Left lung (tissue), 10 donors: ENCODE data around the gene RMDN2. TPM values are rescaled to one million over a fixed set of nuclear protein-coding genes. Genes with fewer than 3 reads are reported as not detected.

ENCODE experiments used
- ATAC-seq: fragments of 200-7000 bp; cut with Tn5 transposase; one replicate; pipeline ENCODE4 v1.9.1; 2020; ENCODE audit warnings: moderate library complexity
- DNase-seq, 4 donors: peaks; one replicate each; pipeline ENCODE4 v3.0.0-alpha.2; 2013 to 2020
- H3K27ac ChIP-seq, 2 donors: fragments of 200-600 bp; sonication (generic) in 1 of 2; one replicate each; pipeline versions ENCODE4 v1.5.0 to v1.8.0; 2020 to 2021
- H3K27me3 ChIP-seq, 2 donors: fragments of 200-600 bp; sonication (generic) in 1 of 2; one replicate each; pipeline versions ENCODE4 v1.5.0 to v1.8.0; 2020 to 2021
- H3K36me3 ChIP-seq, 2 donors: fragments of 200-600 bp; sonication (generic) in 1 of 2; one replicate each; pipeline versions ENCODE4 v1.5.0 to v1.8.0; 2020 to 2021
- H3K4me1 ChIP-seq, 2 donors: fragments of 200-600 bp; one replicate each; pipeline ENCODE4 v1.8.0; 2021
- H3K4me3 ChIP-seq, 2 donors: fragments of 200-600 bp; sonication (generic) in 1 of 2; one replicate each; pipeline versions ENCODE4 v1.5.0 to v1.8.0; 2020 to 2021; ENCODE audit warnings: mild to moderate bottlenecking in 1 of 2
- H3K9me3 ChIP-seq, 2 donors: fragments of 200-600 bp; sonication (generic) in 1 of 2; one replicate each; pipeline versions ENCODE4 v1.5.0 to v1.8.0; 2020 to 2021
- intact Hi-C, 2 donors: fragments of 100-400 bp; cut with DNase I; formaldehyde crosslinking; loops; one replicate each; pipeline versions ENCODE4 v1.11.2 to v1.14.2; 2022
- polyA plus RNA-seq, 6 donors: library from polyadenylated mRNA; unstranded; fragments of 120-200 nt; gene quantifications; one replicate each; pipeline ENCODE4 v1.2.1, GENCODE V29; 2013; ENCODE audit not compliant: insufficient read length in 6 of 6
- total RNA-seq, 2 donors: library from RNA; stranded (reverse); fragmentation: NEBNext Ultra II Directional; extraction: Animal tissue kit (Norgen Biotek cat#: 25700); gene quantifications; one replicate each; pipeline ENCODE4 v1.2.1, GENCODE V29; 2021
- TF ChIP-seq, protein P1 (sequence below), 2 donors: fragments of 200-600 bp; sonication (generic) in 1 of 2; IDR thresholded peaks; one replicate each; pipeline versions ENCODE4 v1.5.0 to v1.8.0; 2021; ENCODE audit warnings: antibody characterized with exemption in 2 of 2
- donor health status: DM: no; HTN: yes; CAD: no.
- donor health status: DM: no; HTN: no; CAD: no.

Gene RMDN2
- total and polyA plus RNA-seq, 8 donors = 14.2 to 21.7 (median 16.6) TPM

DNA sequence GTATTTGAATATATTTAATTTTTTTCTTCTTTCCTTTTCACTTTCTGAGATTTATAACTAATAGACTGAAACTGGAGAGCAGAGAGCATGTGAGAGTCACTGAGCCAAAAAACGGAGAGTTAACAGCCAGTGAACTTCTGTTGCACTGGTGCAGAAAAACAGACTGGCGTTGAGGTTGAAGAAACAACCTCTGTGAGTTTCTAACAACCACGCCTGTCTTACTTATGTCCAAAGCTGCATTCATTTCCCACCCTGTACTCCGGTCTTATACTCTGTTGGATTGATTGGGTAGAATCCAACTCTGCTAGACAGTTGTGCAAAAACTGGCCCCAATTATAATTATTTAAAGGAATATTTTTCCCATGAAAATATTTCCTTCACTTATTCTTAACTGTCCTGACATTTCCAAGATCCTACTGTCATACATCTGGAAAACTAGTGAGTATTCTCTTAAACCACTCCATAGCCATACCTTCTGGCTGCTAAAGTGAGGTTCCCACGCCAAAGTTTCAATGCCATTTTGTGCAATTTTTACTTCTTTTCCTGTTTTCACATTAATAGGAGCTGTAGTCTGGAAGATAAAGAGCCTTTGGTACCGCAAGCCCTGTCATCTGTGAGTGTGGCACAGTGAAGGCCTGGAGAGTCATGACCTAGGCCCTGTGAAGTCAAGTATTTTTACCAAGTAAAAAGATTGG lies 141.5 kb downstream of the RMDN2 start:
- DNase-seq = no peak
- H3K27ac ChIP-seq = no peak overlapping the region
- H3K36me3 ChIP-seq = peaks cover 0 to 68% of the 10 kb centered on the region in 2 donors
- no peaks in the 10 kb centered on the region for H3K9me3 ChIP-seq
- TF ChIP-seq, protein P1, sequence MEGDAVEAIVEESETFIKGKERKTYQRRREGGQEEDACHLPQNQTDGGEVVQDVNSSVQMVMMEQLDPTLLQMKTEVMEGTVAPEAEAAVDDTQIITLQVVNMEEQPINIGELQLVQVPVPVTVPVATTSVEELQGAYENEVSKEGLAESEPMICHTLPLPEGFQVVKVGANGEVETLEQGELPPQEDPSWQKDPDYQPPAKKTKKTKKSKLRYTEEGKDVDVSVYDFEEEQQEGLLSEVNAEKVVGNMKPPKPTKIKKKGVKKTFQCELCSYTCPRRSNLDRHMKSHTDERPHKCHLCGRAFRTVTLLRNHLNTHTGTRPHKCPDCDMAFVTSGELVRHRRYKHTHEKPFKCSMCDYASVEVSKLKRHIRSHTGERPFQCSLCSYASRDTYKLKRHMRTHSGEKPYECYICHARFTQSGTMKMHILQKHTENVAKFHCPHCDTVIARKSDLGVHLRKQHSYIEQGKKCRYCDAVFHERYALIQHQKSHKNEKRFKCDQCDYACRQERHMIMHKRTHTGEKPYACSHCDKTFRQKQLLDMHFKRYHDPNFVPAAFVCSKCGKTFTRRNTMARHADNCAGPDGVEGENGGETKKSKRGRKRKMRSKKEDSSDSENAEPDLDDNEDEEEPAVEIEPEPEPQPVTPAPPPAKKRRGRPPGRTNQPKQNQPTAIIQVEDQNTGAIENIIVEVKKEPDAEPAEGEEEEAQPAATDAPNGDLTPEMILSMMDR (IDR thresholded peaks at IDR 0.05) = no peak
- no peak overlapping the region for H3K4me3 ChIP-seq
- intact Hi-C loops = no loop called here
- ATAC-seq = no peak
- H3K27me3 ChIP-seq = no peaks in the 10 kb centered on the region
- H3K4me1 ChIP-seq = peaks cover 0 to 37% of the 10 kb centered on the region in 2 donors

Other genes starting within 250 kb of the RMDN2 start
- 100 to 1,000 TPM in 1 of 2 donors, 10 to 100 TPM in 1; 30.3 to 155 TPM for gene CYP1B1, start 150.9 kb downstream of the RMDN2 start, total RNA-seq
- gene CYP1B1, start 150.9 kb downstream of the RMDN2 start, polyA plus RNA-seq = 1 to 10 TPM; 1.0 to 2.0 (median 1.5) TPM